Cardiac fibroblast (primary cell): ENCODE results near the gene BBOX1.
"Not testable (repeated sequence)": the region's sequence is repeated elsewhere in the genome, so short reads cannot be mapped to it uniquely, and the experiment has no call there.

Experiments
- DNase-seq, 2 donors: peaks; one replicate each; pipeline versions ENCODE4 v3.0.0 to v3.0.0-alpha.2; 2010; ENCODE audit warnings: low read depth in 2 of 2
- H3K4me3 ChIP-seq, 2 donors: replicated peaks in 1 of 2; 1 replicate in 1 of 2; 2 replicates in 1 of 2; pipeline ENCODE4 v1.5.1; 2011; ENCODE audit warnings: low read depth in 2 of 2, low read length in 2 of 2, mild to moderate bottlenecking in 2 of 2, moderate library complexity in 1 of 2
- TF ChIP-seq, protein P1 (sequence below): IDR thresholded peaks from one replicate; pipeline ENCODE4 v1.5.1; 2011; ENCODE audit warnings: low read depth, mild to moderate bottlenecking, low read length, inconsistent platforms

The BBOX1 gene

DNA sequence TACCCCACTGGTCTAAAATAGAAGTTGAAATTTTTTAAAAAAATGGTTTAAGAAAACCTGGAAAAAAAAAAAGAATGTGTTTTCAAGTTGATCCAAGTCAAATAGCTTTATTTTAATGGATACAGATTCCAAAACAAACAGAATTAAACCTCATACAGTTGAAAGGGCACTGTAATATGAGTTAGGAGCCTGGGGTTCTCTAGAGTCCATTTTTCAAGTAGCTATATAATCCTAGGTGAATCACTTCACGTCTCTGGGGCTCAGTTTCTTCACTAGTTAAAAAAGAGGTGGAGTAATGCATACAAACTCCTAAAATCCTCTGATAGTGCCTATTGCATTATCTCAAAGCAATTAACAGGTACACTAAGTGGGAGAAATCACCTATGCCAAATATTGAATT lies 132.9 kb downstream of the BBOX1 start:
- no peak overlapping the region for H3K4me3 ChIP-seq
- TF ChIP-seq, protein P1, sequence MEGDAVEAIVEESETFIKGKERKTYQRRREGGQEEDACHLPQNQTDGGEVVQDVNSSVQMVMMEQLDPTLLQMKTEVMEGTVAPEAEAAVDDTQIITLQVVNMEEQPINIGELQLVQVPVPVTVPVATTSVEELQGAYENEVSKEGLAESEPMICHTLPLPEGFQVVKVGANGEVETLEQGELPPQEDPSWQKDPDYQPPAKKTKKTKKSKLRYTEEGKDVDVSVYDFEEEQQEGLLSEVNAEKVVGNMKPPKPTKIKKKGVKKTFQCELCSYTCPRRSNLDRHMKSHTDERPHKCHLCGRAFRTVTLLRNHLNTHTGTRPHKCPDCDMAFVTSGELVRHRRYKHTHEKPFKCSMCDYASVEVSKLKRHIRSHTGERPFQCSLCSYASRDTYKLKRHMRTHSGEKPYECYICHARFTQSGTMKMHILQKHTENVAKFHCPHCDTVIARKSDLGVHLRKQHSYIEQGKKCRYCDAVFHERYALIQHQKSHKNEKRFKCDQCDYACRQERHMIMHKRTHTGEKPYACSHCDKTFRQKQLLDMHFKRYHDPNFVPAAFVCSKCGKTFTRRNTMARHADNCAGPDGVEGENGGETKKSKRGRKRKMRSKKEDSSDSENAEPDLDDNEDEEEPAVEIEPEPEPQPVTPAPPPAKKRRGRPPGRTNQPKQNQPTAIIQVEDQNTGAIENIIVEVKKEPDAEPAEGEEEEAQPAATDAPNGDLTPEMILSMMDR = no peak
- DNase-seq = no peak

DNA sequence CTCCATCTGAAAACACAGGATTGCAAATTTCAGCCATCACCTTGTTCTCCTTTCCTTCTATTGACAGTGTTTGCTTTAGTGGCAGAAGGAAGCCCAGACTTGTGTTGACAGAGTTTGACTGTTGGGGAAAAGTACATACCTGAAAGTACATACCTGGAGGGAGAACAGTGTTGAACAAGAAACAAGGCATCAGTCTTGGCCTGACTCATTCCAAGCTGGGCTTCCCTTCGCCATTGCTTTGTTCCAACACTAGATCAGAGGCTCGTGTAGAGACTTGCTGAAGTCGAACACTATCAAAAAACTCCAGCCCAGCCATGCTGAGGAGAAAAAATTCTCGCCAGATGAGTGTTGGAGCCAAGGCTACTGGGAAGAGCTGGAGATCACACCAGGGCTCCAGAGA lies 133.4 kb downstream of the BBOX1 start:
- DNase-seq = no peak
- no peak overlapping the region for H3K4me3 ChIP-seq
- TF ChIP-seq, protein P1 = no peak

DNA sequence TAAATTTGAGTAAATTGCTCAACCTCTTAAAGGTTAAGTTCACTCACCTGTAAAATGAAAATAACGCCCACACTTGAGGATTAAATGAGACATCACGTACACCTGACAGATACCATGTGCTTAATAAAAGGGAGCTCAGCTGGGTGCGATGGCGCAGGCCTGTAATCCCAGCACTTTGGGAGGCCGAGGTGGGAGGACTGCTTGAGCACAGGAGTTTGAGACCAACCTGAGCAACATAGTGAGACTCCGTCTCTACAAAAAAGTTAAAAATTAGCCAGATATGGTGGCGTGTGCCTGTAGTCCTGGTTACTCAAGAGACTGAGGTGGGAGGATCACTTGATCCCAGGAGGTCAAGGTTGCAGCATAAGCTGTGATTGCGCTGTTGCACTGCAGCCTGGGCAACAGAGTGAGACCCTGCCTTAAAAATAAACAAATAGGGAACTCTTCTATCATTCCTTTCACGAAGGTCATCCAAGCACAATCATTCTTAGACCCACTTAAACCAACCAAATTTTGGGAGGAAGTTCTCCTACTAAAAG lies 134.1 kb downstream of the BBOX1 start:
- H3K4me3 ChIP-seq = no peak overlapping the region
- TF ChIP-seq, protein P1 = no peak
- DNase-seq = no peak

DNA sequence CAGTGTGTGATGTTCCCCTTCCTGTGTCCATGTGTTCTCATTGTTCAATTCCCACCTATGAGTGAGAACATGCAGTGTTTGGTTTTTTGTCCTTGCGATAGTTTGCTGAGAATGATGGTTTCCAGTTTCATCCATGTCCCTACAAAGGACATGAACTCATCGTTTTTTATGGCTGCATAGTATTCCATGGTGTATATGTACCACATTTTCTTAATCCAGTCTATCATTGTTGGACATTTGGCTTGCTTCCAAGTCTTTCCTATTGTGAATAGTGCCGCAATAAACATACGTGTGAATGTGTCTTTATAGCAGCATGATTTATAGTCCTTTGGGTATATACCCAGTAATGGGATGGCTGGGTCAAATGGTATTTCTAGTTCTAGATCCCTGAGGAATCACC lies 134.9 kb downstream of the BBOX1 start:
- not testable (repeated sequence) for H3K4me3 ChIP-seq, DNase-seq
